Fibroblast of skin of abdomen (primary cell): Measurements from ENCODE around the gene LDAF1. TPM values are rescaled to one million over a fixed set of nuclear protein-coding genes. Genes with fewer than 3 reads are reported as not detected.
"Not testable (repeated sequence)": the region's sequence is repeated elsewhere in the genome, so short reads cannot be mapped to it uniquely, and the experiment has no call there.

Experiments
- DNase-seq: peaks from one replicate; pipeline ENCODE4 v3.0.0-alpha.2; 2013
- polyA plus RNA-seq, 2 experiments: library from polyadenylated mRNA; unstranded; fragments of 120-200 nt; gene quantifications; one replicate each; pipeline ENCODE4 v1.2.1, GENCODE V29; 2013; ENCODE audit not compliant: insufficient read length in 2 of 2

The LDAF1 gene
- polyA plus RNA-seq (2013, experiment 1 of 2; ENCODE audit: insufficient read length), result 29.0 TPM
- 28.7 TPM for polyA plus RNA-seq (2013, experiment 2 of 2; ENCODE audit: insufficient read length)

- peak; percentile 76 for DNase-seq
Measured at GRCh38 chr16:21158208-21159110, at the start of gene LDAF1. Gene LDAF1, plus strand, starts transcription at chr16:21158674. Its CDS starts 2,509 bp downstream, at chr16:21161183.

- DNase-seq, result not testable (repeated sequence)
Measured at GRCh38 chr16:21115551-21115950, 42.9 kb upstream of the LDAF1 start.

GRCh38 chr16:21116148-21116693 is 42.3 kb upstream of the LDAF1 start:
- no peak for DNase-seq

GRCh38 chr16:21117567-21117966 is 40.9 kb upstream of the LDAF1 start:
- no peak for DNase-seq

GRCh38 chr16:21120976-21121520 is 37.4 kb upstream of the LDAF1 start:
- DNase-seq, result no peak

GRCh38 chr16:21125191-21125590 is 33.3 kb upstream of the LDAF1 start:
- DNase-seq, result no peak

- DNase-seq, result no peak
Measured at GRCh38 chr16:21126518-21126917, 32.0 kb upstream of the LDAF1 start.

- no peak for DNase-seq
Measured at GRCh38 chr16:21128991-21129390, 29.5 kb upstream of the LDAF1 start.

- no peak for DNase-seq
Measured at GRCh38 chr16:21130811-21131210, 27.7 kb upstream of the LDAF1 start.

- no peak for DNase-seq
Measured at GRCh38 chr16:21134053-21134452, 24.4 kb upstream of the LDAF1 start.

GRCh38 chr16:21145738-21146137 is 12.7 kb upstream of the LDAF1 start:
- DNase-seq, result no peak

GRCh38 chr16:21150375-21151001 is 8.0 kb upstream of the LDAF1 start, which contains the start of gene DNAH3:
Gene DNAH3, minus strand, starts transcription at chr16:21150846. Its CDS starts 527 bp downstream, at chr16:21150319.
- no peak for DNase-seq

- not testable (repeated sequence) for DNase-seq
Measured at GRCh38 chr16:21152160-21153030, 6.1 kb upstream of the LDAF1 start.

- DNase-seq, result not testable (repeated sequence)
Measured at GRCh38 chr16:21153124-21153729, 5.2 kb upstream of the LDAF1 start.

- not testable (repeated sequence) for DNase-seq
Measured at GRCh38 chr16:21156011-21156410, 2.5 kb upstream of the LDAF1 start.

- peak; percentile 84 for DNase-seq
Measured at GRCh38 chr16:21156767-21157467, 1.6 kb upstream of the LDAF1 start.

- no peak for DNase-seq
Measured at GRCh38 chr16:21157632-21158031, 842 bp upstream of the LDAF1 start.

- DNase-seq, result no peak
Measured at GRCh38 chr16:21159281-21159951, 942 bp downstream of the LDAF1 start.

- DNase-seq, result no peak
Measured at GRCh38 chr16:21160276-21160675, 1.8 kb downstream of the LDAF1 start.

GRCh38 chr16:21161211-21161610 is 2.7 kb downstream of the LDAF1 start:
- DNase-seq, result no peak
